GM23338 (cell line): ENCODE measurements around the gene ST6GALNAC3.

Experiments
- CTCF ChIP-seq, 2 experiments: fragments of 200-600 bp in 1 of 2; sonication (generic) in 1 of 2; conservative IDR thresholded peaks; 2 replicates each; pipeline versions ENCODE4 v1.5.1 to v1.6.1; 2016 to 2017; ENCODE audit warnings: antibody characterized with exemption in 2 of 2, low read depth in 2 of 2, mild to moderate bottlenecking in 2 of 2, moderate library complexity in 1 of 2
- EZH2phosphoT487 ChIP-seq: fragments of 200-600 bp; sonication (generic); IDR thresholded peaks from one replicate; pipeline ENCODE4 v1.8.1; 2018; ENCODE audit warnings: antibody characterized with exemption; ENCODE audit not compliant: unreplicated experiment
- REST ChIP-seq: IDR thresholded peaks from one replicate; pipeline ENCODE4 v1.6.1; 2018; ENCODE audit warnings: antibody characterized with exemption; ENCODE audit not compliant: unreplicated experiment

- TF ChIP-seq REST (no peak), EZH2phosphoT487 (no peak), CTCF (conservative IDR thresholded peaks at IDR 0.05; ENCODE audit: low read depth in 2 of 2) (no peak)
Measured at GRCh38 chr1:76268341-76268740, 193.8 kb downstream of the ST6GALNAC3 start.
